NCI-H460 (cell line): ENCODE data around the gene DACT2. TPM values are rescaled to one million over a fixed set of nuclear protein-coding genes. Genes with fewer than 3 reads are reported as not detected.
"Not testable (repeated sequence)": the region's sequence is repeated elsewhere in the genome, so short reads cannot be mapped to it uniquely, and the experiment has no call there.

Source experiments
- DNase-seq: peaks from one replicate; pipeline ENCODE4 v3.0.0-alpha.2; 2016; ENCODE audit warnings: low read depth; ENCODE audit errors: extremely low read depth
- total RNA-seq: library from RNA; depleted of rRNA; stranded (reverse); fragments of >200 nt; shearing (Covaris generic); gene quantifications from 2 replicates; pipeline ENCODE4 v1.2.3, GENCODE V29; 2014

The DACT2 gene
- total RNA-seq, 1 experiment from 2014 or later, result not detected

- DNase-seq, result no peak
Observed at GRCh38 chr6:168285456-168285855, 34.1 kb downstream of the DACT2 start.

DNA sequence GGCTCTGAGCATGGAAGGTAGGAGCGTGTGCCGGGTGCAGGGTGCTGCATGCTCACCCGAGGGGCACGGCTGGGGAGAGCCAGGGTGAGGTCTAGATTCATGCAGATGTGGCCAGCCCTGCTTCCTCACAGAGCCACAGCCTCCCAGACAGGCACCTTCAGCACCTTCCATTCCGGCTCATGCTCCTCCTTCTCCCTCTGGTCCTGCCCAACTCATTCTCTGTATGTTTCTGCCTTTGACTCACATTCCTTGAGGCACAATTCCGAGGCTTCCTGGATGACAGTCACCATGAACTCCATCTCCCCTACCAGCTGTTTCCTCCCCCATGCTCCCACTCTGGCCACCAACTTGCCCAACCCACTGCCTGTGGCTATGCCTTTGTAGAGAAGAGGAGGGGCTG is 35.4 kb downstream of the DACT2 start:
- no peak for DNase-seq

DNA sequence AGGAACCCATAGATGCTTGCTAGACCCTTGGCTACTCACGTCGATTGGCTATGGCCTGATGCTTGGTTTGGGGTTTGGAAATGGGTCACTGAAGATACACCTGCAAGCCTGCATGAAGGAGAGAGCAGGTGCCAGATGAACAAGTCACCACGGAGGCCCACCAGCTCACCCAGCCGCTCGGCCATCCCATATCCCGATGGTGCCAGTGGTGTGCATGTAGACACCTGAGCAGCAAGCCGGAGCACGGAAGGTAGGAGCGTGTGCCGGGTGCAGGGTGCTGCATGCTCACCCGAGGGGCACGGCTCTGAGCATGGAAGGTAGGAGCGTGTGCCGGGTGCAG is 35.9 kb downstream of the DACT2 start:
- DNase-seq, result no peak

- no peak for DNase-seq
Observed at GRCh38 chr6:168282985-168283685, 36.4 kb downstream of the DACT2 start.

DNA sequence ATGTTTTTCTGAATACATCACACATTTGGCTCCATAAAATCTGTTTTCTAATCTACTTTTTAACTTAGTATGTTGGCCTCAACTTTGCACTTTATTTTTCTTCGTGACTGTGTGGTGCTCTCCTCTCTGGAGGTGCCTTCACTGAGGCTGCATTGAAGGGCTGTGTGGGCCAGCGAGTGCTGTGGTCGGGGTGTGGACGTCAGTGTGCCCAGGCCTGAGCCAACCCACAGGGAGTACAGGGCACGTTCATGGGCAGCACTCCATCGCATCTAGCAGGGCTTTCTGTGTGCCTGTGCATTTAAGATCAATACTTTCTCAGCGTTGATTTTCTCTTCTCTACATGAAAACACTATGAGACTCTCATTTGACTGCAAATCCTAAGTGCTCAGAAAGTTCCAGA is 37.8 kb downstream of the DACT2 start:
- no peak for DNase-seq

- DNase-seq, result not testable (repeated sequence)
Observed at GRCh38 chr6:168281314-168281713, 38.3 kb downstream of the DACT2 start.

GRCh38 chr6:168280899-168281245 is 38.7 kb downstream of the DACT2 start:
- no peak for DNase-seq

- no peak for DNase-seq
Observed at GRCh38 chr6:168280020-168280898, 39.3 kb downstream of the DACT2 start.

DNA sequence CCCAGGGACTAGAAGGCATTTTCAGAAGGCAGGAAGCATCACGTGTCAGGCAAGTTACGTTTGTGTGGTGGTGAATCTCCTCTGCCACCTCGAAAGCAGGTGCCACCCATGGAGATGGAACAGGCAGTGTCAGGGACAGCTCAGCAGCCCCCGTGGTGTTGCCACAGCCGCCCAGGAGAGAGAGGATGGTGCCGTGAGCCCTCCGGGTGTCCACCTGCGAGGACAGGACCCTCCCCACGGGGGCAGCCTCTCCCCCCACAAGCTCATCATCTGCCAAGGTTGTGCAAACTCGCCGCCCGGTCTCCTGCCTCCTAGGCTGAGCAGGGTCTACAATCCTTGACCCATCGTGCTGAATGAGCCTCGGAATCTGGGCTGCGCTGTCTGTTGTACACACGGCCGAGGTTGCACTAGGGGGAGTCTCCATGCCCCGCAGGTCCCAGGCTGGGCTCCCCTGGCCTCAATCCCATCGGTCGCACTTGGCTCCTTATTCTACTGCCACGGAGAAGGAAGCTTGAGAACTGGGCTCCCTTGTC is 40.1 kb downstream of the DACT2 start:
- no peak for DNase-seq

GRCh38 chr6:168278904-168279303 is 40.7 kb downstream of the DACT2 start:
- no peak for DNase-seq

DNA sequence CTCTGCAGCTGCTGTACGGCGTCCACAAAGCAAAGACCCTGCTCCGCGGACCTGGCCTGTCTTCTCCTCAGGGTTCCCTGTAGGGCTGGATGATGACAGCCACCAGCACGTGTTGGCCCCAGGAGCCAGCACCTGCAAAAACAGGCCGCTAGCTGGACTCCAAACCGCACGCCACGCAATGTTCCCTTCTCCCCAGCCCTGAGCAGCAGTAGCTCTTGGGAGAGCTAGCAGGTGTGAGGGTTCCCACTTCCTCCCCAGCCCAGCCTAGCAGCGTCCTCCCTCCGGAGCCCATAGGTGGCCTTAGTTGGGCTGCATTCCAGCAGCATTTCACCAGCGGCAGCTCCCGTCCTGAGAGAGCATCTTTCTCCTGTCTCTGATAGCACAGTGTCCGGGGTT is 42.3 kb downstream of the DACT2 start:
- DNase-seq, result no peak

- DNase-seq, result no peak
Observed at GRCh38 chr6:168276576-168277273, 42.9 kb downstream of the DACT2 start.

GRCh38 chr6:168275168-168275567 is 44.4 kb downstream of the DACT2 start:
- no peak for DNase-seq

DNA sequence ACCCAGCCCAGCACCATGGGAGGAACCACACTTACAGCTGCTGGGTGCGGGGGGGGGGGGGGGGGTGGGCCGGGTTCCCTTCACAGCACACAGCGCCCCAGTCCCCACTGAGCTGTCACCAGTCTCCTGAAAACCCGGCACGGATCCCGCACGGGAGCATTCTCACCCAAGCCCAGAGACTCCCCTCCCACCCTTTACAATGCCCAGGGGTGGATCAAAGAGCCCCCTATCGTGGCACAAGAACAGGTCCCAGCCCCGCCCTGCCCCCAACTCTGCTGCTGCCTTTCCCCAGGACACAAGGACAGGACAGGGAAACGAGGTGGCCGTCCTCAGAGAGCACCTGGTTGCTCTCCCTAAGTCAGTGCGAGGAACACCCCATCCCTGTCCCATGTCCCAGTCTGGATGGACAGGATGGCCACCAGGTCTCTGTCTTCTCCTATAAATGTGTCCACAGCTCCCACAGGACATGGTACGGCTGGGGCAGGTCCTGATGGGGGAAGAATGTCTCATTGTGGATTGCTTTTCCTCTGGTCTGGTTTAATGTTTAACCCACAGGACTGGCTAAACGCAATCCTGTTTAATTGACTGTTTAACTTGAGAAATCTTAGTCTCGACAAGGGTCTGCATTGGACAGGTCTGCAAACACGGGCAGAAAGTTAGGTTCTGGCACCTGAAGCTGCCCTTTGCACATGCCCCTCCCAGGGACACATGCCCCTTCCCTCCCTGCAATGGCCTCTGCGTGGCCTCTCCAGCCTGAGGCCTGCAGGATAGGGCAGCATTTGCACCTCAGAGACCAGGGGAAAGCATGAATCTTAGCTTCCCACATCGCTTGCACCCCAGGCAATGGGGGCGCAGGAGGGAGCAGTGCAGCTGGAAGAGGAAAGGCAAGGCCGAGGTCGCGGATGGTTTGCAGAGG is 45.3 kb downstream of the DACT2 start:
- no peak for DNase-seq

GRCh38 chr6:168273441-168274036 is 46.0 kb downstream of the DACT2 start:
- no peak for DNase-seq

GRCh38 chr6:168272415-168273325 is 46.9 kb downstream of the DACT2 start:
- no peak for DNase-seq

- DNase-seq, result no peak
Observed at GRCh38 chr6:168270274-168271172, 49.1 kb downstream of the DACT2 start.
